NB4 (cell line): Measurements from ENCODE around the gene POLG.

Source experiments
- POLR2A ChIP-seq: IDR thresholded peaks from 2 replicates; pipeline ENCODE4 v1.6.1; 2011; ENCODE audit warnings: mild to moderate bottlenecking; ENCODE audit not compliant: insufficient read length; ENCODE audit errors: extremely low read depth
- TF ChIP-seq, protein P1 (sequence below): IDR thresholded peaks from 2 replicates; pipeline ENCODE4 v1.6.1; 2011; ENCODE audit warnings: low read depth, low read length

GRCh38 chr15:89338036-89338435, 3.4 kb upstream of the POLG start:
- TF ChIP-seq POLR2A: no peak
- TF ChIP-seq, protein P1, sequence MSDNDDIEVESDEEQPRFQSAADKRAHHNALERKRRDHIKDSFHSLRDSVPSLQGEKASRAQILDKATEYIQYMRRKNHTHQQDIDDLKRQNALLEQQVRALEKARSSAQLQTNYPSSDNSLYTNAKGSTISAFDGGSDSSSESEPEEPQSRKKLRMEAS: no peak
